K562 (cell line): ENCODE data around the gene EXOC7. TPM values are rescaled to one million over a fixed set of nuclear protein-coding genes. Genes with fewer than 3 reads are reported as not detected.
A peak's percentile ranks its signal among the peaks of the same experiment; 100 is the strongest.

Source experiments
- ATAC-seq: fragments of 200-7000 bp; cut with Tn5 transposase; 3 replicates; pipeline ENCODE4 v1.9.1; 2020; ENCODE audit warnings: moderate library complexity
- BruUV-seq: library from RNA; stranded (reverse); fragments of 400-500 nt; replicated peaks from 2 replicates; lab custom pipeline; 2021; lab: Mats Ljungman, UMichigan
- CTCF ChIA-PET: fragments of 300-600 bp; formaldehyde crosslinking; extraction: SDS; loops from one replicate; lab custom pipeline; 2021; ENCODE audit warnings: low intra/inter-chr PET ratio; lab: Yijun Ruan, JAX
- POLR2A ChIA-PET: fragments of 300-600, 350-650 bp; sonication (Branson Sonifier 250); formaldehyde crosslinking; extraction: SDS; loops from one replicate; lab custom pipeline; 2021; ENCODE audit warnings: antibody characterized with exemption, inconsistent platforms; lab: Yijun Ruan, JAX
- DNase-seq, 4 experiments: peaks; one replicate each; pipeline versions ENCODE4 v3.0.0 to v3.0.0-alpha.2; 2011 to 2018; ENCODE audit warnings: low spot score in 3 of 4, mixed read lengths in 3 of 4; ENCODE audit errors: extremely low read depth in 1 of 4
- FAIRE-seq: peaks from 2 replicates; lab custom pipeline; 2011; peaks lifted over from hg19 to GRCh38; lab: Jason Lieb, UNC
- H2AFZ ChIP-seq: 2 replicates; pipeline ENCODE4 v1.6.0; 2011; ENCODE audit warnings: low read depth, low read length, control low read depth, inconsistent platforms
- H3K27ac ChIP-seq: fragments of 200-600 bp; 3 replicates; pipeline ENCODE4 v1.8.0; 2011; ENCODE audit warnings: low read depth, mild to moderate bottlenecking, control low read depth, inconsistent platforms, low read length, moderate library complexity, mixed read lengths; ENCODE audit errors: extremely low read depth
- H3K27me3 ChIP-seq, 2 experiments: fragments of 300-600 bp in 1 of 2; 2 replicates in 1 of 2; 3 replicates in 1 of 2; pipeline versions ENCODE4 v1.6.0 to v1.8.0; 2011; ENCODE audit warnings: inconsistent platforms in 2 of 2, low read length in 2 of 2, mild to moderate bottlenecking in 1 of 2, mixed read lengths in 1 of 2, moderate library complexity in 1 of 2; ENCODE audit not compliant: control insufficient read depth in 2 of 2, insufficient read depth in 2 of 2
- H3K36me3 ChIP-seq: fragments of 300-600 bp; 3 replicates; pipeline ENCODE4 v1.8.0; 2011; ENCODE audit warnings: mild to moderate bottlenecking, low read length, inconsistent platforms; ENCODE audit not compliant: control insufficient read depth, insufficient read depth
- H3K4me1 ChIP-seq, 2 experiments: fragments of 200-600 bp in 1 of 2; replicated peaks in 1 of 2; 2 replicates in 1 of 2; 3 replicates in 1 of 2; pipeline versions ENCODE4 v1.5.1 to v1.8.0; 2011; ENCODE audit warnings: inconsistent platforms in 2 of 2, low read length in 2 of 2, mild to moderate bottlenecking in 1 of 2, mixed read lengths in 1 of 2, moderate library complexity in 1 of 2; ENCODE audit not compliant: control insufficient read depth in 2 of 2, insufficient read depth in 2 of 2
- H3K4me2 ChIP-seq: 2 replicates; pipeline ENCODE4 v1.6.1; 2011; ENCODE audit warnings: low read length, control low read depth, inconsistent platforms, mixed read lengths; ENCODE audit not compliant: insufficient read depth
- H3K4me3 ChIP-seq: fragments of 200-600 bp; sonication (generic), shearing (Covaris generic); 2 replicates; pipeline ENCODE4 v1.5.1; 2016; ENCODE audit warnings: control low read depth, inconsistent platforms
- H3K79me2 ChIP-seq: fragments of 200-600 bp; 3 replicates; pipeline ENCODE4 v1.8.0; 2011; ENCODE audit warnings: low read length, inconsistent platforms; ENCODE audit not compliant: control insufficient read depth, insufficient read depth
- H3K9ac ChIP-seq, 2 experiments: 2 replicates each; pipeline versions ENCODE4 v1.6.0 to v1.6.1; 2011; ENCODE audit warnings: low read depth in 2 of 2, low read length in 2 of 2, control low read depth in 1 of 2, inconsistent platforms in 1 of 2, mild to moderate bottlenecking in 1 of 2, mixed read lengths in 1 of 2; ENCODE audit not compliant: insufficient read depth in 1 of 2
- H3K9me1 ChIP-seq: one replicate; pipeline ENCODE4 v1.6.0; 2011; ENCODE audit warnings: inconsistent platforms, mild to moderate bottlenecking, low read length, moderate library complexity; ENCODE audit not compliant: control insufficient read depth, insufficient read depth
- H3K9me3 ChIP-seq: replicated peaks from 2 replicates; pipeline ENCODE4 v1.5.1; 2011; ENCODE audit warnings: low read depth, low read length, inconsistent platforms; ENCODE audit not compliant: control insufficient read depth, insufficient read depth
- H4K20me1 ChIP-seq: replicated peaks from 2 replicates; pipeline ENCODE4 v1.6.1; 2011; ENCODE audit warnings: low read length, inconsistent platforms, mixed read lengths; ENCODE audit not compliant: control insufficient read depth, insufficient read depth
- FOXJ3 ChIP-seq: sonication (generic); formaldehyde crosslinking; IDR thresholded peaks from 2 replicates; pipeline ENCODE4 v1.4.0; 2020; ENCODE audit warnings: mild to moderate bottlenecking, missing genetic modification reagents
- FOXP4 ChIP-seq: sonication (generic); formaldehyde crosslinking; IDR thresholded peaks from 2 replicates; pipeline ENCODE4 v1.8.0; 2022; ENCODE audit warnings: mild to moderate bottlenecking, missing genetic modification reagents, borderline replicate concordance
- HOXB6 ChIP-seq: fragments of 250-450 bp; sonication (Bioruptor Pico); IDR thresholded peaks from 2 replicates; pipeline ENCODE4 v1.5.1; 2022; ENCODE audit warnings: mild to moderate bottlenecking, borderline replicate concordance
- PHB2 ChIP-seq: fragments of 450-650 bp; IDR thresholded peaks from 2 replicates; pipeline ENCODE4 v1.6.1; 2017; ENCODE audit warnings: low read depth
- PPARD ChIP-seq: fragments of 250-450 bp; sonication (Bioruptor Pico); IDR thresholded peaks from 2 replicates; pipeline ENCODE4 v1.8.0; 2022; ENCODE audit warnings: inconsistent platforms, mild to moderate bottlenecking, moderate library complexity
- WGBS: fragments of 100-300 bp; shearing (Covaris generic); methylation state at CpG from one replicate; pipeline ENCODE4 v1.1.6; 2016; ENCODE audit warnings: low coverage, mixed read lengths; ENCODE audit not compliant: insufficient coverage; ENCODE audit errors: missing lambda C conversion rate; 5-methylcytosine and 5-hydroxymethylcytosine counted together
- in situ Hi-C: fragments of 300-500 bp; cut with MboI; formaldehyde crosslinking; loops from 4 replicates; pipeline ENCODE4 v1.15.0; 2018; ENCODE audit warnings: inconsistent platforms, mixed read lengths
- intact Hi-C: fragments of 100-400 bp; cut with micrococcal nuclease; formaldehyde crosslinking; loops from 2 replicates; pipeline ENCODE4 v1.14.2; 2022
- polyA plus RNA-seq, 8 experiments: library from polyadenylated mRNA; depleted of rRNA in 4 of 8; stranded (reverse) in 5 of 8; unstranded in 3 of 8; fragments of >200 nt; fragmentation: Nextera tagmentation in 2 of 8; fragmentation: Illumina TruSeq in 1 of 8; extraction: Ambion mirVana in 2 of 8; extraction: Trizol in 1 of 8; gene quantifications; 2 replicates each; pipeline versions ENCODE4 v1.2.1 to v1.2.3, GENCODE V29; 2011 to 2014; ENCODE audit warnings: inconsistent platforms in 1 of 8, missing spikeins in 1 of 8
- total RNA-seq, 7 experiments: library from RNA; depleted of rRNA in 6 of 7; stranded (reverse); fragments of >200 nt in 6 of 7; fragmentation: Illumina TruSeq in 2 of 7; extraction: Trizol in 2 of 7; gene quantifications; 2 replicates each; pipeline versions ENCODE4 v1.2.1 to v1.2.3, GENCODE V29; 2011 to 2021; ENCODE audit warnings: low replicate concordance in 1 of 7
- TF ChIP-seq, protein P1 (sequence below): fragments of 450-650 bp; IDR thresholded peaks from 2 replicates; pipeline ENCODE4 v1.6.1; 2016; ENCODE audit warnings: mild to moderate bottlenecking, moderate library complexity

Gene EXOC7
- total and polyA plus RNA-seq, 9 of the 15 experiments (the other 6 are each of a cell fraction or from before 2014, with no cell fraction given), result 18.6 to 57.0 (median 35.0) TPM

GRCh38 chr17:76141212-76142038, 37.8 kb upstream of the EXOC7 start, which contains the start of gene FOXJ1:
Gene FOXJ1 (minus strand): TSS chr17:76141245. CDS start chr17:76140395, 850 bp downstream.
- H2AFZ ChIP-seq, result no peak within 1 kb of the TSS
- FAIRE-seq (peak; percentile 78), ATAC-seq (peak; percentile 91), DNase-seq (peak; percentile 85 to 99 (median 98))
- in situ Hi-C loops (no loop called here), intact Hi-C loops (no loop called here)
- no TSS peak for BruUV-seq
- WGBS, result 11% methylated on average over 41 of the region's 59 CpGs
- H3K4me2 ChIP-seq, result peak within 1 kb of the TSS; percentile 61
- no peak within 1 kb of the TSS for H3K27ac ChIP-seq
- no peaks in the 10 kb centered on the region for H3K79me2 ChIP-seq
- ChIA-PET CTCF (no interaction called here), POLR2A (interaction anchor here (0.6 to 4.3 kb wide), 9 partner anchors 10 to 100 kb away, joined by 3 to 28 read pairs (median 3); no protein-coding TSS in a partner anchor)
- peaks cover 32 to 46% of the 10 kb centered on the region in 2 experiments; a peak in 4 of 5 replicates for H3K27me3 ChIP-seq
- peak within 1 kb of the TSS; percentile 18 to 87; a peak in 2 of 4 replicates for H3K9ac ChIP-seq
- peaks cover 14% of the 10 kb centered on the region for H4K20me1 ChIP-seq
- no peaks in the 10 kb centered on the region for H3K9me1 ChIP-seq
- no peaks in the 10 kb centered on the region for H3K9me3 ChIP-seq
- H3K4me3 ChIP-seq, result peak within 1 kb of the TSS; percentile 40; the same call in 1 of the 2 replicates
- peaks cover 5 to 45% of the 10 kb centered on the region in 2 experiments; a peak in 3 of 5 replicates for H3K4me1 ChIP-seq
- peaks cover 10% of the 10 kb centered on the region; the same call in 1 of the 3 replicates for H3K36me3 ChIP-seq
- TF ChIP-seq FOXJ3 (peak; percentile 93), HOXB6 (CRISPR knock-in tag) (no peak), PPARD (no peak), FOXP4 (0 out of 2 replicates have a peak, but pooled peaks have one; percentile 29), PHB2 (no peak)
- TF ChIP-seq, protein P1, sequence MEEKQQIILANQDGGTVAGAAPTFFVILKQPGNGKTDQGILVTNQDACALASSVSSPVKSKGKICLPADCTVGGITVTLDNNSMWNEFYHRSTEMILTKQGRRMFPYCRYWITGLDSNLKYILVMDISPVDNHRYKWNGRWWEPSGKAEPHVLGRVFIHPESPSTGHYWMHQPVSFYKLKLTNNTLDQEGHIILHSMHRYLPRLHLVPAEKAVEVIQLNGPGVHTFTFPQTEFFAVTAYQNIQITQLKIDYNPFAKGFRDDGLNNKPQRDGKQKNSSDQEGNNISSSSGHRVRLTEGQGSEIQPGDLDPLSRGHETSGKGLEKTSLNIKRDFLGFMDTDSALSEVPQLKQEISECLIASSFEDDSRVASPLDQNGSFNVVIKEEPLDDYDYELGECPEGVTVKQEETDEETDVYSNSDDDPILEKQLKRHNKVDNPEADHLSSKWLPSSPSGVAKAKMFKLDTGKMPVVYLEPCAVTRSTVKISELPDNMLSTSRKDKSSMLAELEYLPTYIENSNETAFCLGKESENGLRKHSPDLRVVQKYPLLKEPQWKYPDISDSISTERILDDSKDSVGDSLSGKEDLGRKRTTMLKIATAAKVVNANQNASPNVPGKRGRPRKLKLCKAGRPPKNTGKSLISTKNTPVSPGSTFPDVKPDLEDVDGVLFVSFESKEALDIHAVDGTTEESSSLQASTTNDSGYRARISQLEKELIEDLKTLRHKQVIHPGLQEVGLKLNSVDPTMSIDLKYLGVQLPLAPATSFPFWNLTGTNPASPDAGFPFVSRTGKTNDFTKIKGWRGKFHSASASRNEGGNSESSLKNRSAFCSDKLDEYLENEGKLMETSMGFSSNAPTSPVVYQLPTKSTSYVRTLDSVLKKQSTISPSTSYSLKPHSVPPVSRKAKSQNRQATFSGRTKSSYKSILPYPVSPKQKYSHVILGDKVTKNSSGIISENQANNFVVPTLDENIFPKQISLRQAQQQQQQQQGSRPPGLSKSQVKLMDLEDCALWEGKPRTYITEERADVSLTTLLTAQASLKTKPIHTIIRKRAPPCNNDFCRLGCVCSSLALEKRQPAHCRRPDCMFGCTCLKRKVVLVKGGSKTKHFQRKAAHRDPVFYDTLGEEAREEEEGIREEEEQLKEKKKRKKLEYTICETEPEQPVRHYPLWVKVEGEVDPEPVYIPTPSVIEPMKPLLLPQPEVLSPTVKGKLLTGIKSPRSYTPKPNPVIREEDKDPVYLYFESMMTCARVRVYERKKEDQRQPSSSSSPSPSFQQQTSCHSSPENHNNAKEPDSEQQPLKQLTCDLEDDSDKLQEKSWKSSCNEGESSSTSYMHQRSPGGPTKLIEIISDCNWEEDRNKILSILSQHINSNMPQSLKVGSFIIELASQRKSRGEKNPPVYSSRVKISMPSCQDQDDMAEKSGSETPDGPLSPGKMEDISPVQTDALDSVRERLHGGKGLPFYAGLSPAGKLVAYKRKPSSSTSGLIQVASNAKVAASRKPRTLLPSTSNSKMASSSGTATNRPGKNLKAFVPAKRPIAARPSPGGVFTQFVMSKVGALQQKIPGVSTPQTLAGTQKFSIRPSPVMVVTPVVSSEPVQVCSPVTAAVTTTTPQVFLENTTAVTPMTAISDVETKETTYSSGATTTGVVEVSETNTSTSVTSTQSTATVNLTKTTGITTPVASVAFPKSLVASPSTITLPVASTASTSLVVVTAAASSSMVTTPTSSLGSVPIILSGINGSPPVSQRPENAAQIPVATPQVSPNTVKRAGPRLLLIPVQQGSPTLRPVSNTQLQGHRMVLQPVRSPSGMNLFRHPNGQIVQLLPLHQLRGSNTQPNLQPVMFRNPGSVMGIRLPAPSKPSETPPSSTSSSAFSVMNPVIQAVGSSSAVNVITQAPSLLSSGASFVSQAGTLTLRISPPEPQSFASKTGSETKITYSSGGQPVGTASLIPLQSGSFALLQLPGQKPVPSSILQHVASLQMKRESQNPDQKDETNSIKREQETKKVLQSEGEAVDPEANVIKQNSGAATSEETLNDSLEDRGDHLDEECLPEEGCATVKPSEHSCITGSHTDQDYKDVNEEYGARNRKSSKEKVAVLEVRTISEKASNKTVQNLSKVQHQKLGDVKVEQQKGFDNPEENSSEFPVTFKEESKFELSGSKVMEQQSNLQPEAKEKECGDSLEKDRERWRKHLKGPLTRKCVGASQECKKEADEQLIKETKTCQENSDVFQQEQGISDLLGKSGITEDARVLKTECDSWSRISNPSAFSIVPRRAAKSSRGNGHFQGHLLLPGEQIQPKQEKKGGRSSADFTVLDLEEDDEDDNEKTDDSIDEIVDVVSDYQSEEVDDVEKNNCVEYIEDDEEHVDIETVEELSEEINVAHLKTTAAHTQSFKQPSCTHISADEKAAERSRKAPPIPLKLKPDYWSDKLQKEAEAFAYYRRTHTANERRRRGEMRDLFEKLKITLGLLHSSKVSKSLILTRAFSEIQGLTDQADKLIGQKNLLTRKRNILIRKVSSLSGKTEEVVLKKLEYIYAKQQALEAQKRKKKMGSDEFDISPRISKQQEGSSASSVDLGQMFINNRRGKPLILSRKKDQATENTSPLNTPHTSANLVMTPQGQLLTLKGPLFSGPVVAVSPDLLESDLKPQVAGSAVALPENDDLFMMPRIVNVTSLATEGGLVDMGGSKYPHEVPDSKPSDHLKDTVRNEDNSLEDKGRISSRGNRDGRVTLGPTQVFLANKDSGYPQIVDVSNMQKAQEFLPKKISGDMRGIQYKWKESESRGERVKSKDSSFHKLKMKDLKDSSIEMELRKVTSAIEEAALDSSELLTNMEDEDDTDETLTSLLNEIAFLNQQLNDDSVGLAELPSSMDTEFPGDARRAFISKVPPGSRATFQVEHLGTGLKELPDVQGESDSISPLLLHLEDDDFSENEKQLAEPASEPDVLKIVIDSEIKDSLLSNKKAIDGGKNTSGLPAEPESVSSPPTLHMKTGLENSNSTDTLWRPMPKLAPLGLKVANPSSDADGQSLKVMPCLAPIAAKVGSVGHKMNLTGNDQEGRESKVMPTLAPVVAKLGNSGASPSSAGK, result no peak
